ENCODE data around the gene RALGPS1.

Gene RALGPS1

DNA sequence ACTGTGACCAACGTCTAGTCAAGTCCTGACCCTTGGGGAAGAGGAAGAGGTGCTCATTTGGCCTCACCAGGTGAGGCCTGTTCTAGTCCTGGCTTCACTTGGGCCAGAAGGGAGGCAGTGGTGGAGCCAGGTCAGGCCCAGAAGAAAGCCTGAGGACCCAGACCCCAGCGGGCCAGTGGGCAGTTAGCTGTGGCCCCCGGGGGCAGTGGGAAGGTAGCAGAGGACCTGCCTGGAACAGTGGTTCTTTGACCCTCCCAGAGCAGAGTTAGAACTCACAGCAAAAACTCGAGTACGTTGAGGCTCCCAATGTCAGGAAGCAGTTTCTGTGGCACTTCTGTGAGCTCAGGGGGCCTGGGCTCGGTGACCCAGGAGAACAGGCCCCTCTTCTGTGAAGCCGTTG lies 284.0 kb downstream of the RALGPS1 start:
- DNase-seq = no peak

- peak; percentile 75 for DNase-seq
Observed at GRCh38 chr9:127199001-127199791, 284.6 kb downstream of the RALGPS1 start.

GRCh38 chr9:127200106-127200862 lies 285.7 kb downstream of the RALGPS1 start:
- no peak for DNase-seq

DNA sequence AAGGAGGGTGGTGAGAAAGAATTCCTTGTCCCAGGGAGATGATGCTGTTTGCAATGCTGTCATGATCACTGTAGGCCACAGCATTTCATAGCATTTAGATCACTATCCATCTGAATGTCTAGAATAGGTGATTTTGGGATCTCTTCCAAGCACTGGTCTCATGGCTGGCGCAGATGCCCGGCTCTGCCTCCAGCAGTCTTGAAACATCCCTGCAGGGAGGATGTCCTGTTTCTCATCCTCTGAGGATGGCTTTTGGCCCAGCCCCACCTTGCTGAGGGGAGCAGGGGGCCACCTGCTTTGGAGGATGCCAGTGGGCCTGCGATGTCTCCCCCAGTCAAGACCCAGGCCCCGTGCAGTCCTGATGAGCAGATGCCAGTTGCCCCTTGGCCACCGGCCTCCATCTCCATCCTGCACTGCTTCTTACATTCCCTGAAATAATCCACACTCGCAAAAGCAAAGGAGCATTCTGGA lies 286.5 kb downstream of the RALGPS1 start:
- no peak for DNase-seq

- DNase-seq = no peak
Observed at GRCh38 chr9:127201731-127202130, 287.1 kb downstream of the RALGPS1 start.

DNA sequence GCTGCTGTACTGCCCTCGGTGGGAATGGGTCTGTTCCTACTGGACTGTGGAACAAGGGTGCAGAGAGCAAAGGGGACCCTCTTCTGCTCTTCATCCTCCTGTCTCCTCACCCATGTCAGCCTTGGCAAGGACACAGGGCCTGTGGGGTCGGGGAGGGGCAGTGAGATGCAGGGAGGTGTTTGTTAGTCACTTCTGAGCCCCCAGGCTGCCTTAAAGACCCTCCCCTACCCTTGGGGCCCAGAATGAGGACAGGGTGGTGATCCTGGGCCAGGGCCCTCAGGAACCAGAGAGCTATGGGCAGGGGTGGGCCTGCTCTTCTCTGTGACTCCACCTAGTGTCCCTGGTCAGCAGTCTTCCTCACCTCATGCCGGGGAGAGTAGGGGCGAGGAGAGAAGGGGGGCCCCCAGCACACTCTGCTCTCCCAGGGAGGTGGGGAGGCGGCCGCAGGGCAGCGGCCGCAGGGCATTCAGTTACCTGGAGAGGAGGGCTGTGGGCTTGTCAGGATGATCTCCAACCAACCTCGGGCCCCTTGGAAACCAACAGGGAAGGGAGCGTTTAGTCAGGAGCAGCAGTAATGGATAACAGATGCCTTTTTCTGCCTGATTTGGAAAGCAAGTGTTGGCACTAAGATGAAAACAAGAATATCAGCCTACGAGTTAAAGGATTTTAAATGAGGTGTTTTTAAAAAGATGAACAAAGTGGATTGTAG lies 288.0 kb downstream of the RALGPS1 start:
- DNase-seq = no peak

DNA sequence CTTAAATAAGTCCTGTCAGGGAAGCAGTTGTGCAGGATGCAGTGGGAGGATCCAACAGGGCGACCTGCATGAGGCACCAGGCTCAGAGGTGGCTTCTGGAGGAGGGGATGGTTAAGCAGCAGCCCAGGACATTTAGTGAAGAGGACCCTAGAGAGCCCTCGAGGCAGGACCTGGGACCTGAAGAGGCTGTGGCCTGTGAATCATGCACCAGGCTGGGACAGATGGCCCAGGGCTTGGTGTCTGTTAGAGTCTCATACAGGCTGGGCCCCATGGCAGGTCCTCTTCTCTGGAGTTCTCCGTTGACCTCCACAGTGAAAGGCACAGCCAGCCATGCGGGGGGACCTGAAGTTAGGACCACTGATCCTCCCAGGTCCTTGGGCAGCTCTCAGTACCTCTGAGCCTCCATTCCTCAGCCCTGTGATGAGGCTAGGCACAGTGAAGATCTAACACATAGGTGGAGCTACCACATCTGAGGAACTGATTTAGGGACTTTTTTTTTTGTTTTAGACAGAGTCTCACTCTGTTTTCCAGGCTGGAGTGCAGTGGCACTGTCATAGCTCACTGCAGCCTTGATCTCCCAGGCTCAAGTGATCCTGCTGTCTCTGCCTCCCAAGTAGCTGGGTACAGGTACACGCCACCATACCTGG lies 289.2 kb downstream of the RALGPS1 start:
- DNase-seq = no peak

GRCh38 chr9:127204771-127205470 lies 290.3 kb downstream of the RALGPS1 start:
- no peak for DNase-seq

GRCh38 chr9:127205952-127206351 lies 291.4 kb downstream of the RALGPS1 start:
- no peak for DNase-seq

- no peak for DNase-seq
Observed at GRCh38 chr9:127206666-127207065, 292.1 kb downstream of the RALGPS1 start.

GRCh38 chr9:127207734-127208410 lies 293.3 kb downstream of the RALGPS1 start:
- no peak for DNase-seq

DNA sequence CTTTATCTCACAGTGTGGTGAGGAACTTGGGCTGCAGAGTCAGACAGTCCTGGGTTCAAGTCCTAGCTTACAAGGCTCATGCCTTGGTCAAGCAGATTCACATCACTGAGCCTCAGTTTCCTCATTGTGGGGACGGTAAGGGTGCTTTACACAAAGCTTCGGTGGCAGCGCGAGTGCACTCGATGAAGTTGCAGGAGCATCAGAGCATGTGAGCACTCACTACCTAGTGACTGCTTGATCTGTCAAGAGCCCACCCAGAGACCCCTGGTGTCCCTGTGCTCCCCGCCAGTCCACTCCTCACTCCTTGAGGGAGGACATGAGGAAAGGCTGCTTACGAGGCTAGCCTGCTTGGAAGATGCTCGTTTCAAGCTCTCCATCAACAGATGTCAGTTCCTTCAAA lies 293.8 kb downstream of the RALGPS1 start:
- no peak for DNase-seq

DNA sequence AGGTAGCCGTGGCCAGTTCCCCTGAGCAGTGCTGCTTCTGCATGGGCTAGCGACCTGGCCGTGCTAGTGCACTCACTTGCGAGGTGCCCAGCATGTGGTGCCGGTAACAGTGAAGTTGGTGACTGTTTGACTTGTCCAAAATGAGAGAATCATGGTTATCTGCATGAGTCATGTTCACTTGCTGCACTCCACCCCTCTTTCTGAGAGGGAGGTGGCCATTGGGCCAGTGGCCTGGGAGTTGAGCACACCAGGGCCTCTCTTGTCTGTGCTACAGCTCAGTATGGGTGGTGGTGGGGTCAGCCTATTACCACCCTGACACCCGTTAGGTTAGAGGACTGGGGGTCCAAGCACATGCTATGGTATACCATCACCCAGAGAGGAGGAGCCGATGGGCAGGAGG lies 294.6 kb downstream of the RALGPS1 start:
- DNase-seq = no peak

- no peak for DNase-seq
Observed at GRCh38 chr9:127209948-127210640, 295.5 kb downstream of the RALGPS1 start.

GRCh38 chr9:127210851-127211730 lies 296.5 kb downstream of the RALGPS1 start:
- no peak for DNase-seq

- no peak for DNase-seq
Observed at GRCh38 chr9:127211983-127212382, 297.4 kb downstream of the RALGPS1 start.

GRCh38 chr9:127212453-127212852 lies 297.9 kb downstream of the RALGPS1 start:
- no peak for DNase-seq

DNA sequence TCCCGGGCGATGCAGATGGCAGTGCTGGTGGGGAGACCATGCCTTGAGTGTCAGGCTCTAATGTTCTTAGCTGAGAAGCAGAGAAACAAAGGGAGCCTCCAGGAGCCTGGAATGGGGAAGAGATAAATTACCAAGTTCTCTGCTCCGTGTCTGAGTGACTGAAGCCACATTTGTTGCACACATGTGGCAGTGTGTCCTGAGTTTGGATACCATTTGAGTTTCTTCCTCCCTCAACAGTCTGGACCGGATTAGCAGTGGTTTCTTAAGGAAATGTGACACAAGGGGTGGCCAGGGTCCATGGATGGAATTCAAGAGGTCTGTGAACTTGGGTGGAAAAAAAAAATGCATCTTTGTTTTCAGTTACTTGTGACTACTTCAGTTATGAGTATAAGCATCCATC lies 299.3 kb downstream of the RALGPS1 start:
- DNase-seq = no peak

DNA sequence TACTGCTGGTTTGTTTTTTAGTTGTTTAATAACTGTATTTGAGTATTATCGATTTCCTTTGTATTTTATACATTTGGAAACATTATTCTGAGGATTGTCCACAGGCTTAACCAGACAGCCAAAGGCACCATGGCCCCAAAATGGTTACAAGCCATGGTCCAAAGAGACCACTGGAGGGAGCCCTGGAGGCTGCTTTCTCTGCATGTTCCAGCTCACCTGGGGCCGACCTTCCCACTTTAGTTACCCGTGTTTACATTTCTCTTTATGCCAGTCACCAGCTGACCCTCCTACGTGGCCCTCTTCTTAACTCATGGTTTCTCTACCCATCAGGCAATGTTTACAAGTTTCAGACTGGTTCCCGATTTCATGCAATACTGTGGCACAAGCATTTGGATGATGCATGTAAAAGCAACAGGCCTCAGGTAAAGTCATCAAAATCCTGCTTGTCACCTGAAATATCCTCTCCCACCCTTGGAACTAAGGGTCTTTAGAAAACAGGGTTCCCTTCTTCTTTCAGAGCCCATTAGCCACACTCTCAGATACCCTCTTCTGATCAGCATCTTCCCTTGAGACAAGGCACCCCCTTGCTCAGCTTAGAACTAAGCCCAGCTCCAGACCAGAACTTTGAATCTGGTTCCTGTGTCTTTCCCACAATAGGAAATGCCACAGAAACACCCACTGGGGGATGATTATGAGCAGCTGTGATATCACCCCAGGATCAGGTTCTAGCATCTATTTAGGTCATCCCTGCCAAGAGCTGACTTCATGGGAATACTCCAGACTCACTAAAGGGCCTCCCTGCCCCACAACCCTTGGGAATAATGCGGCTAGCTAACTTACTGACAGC lies 300.1 kb downstream of the RALGPS1 start:
- DNase-seq = peak; percentile 59
